VCaP (cell line): ENCODE results near the gene PCSK6.

Experiments
- H3K27ac ChIP-seq: fragments of 450-650 bp; 2 replicates; pipeline ENCODE4 v1.5.1; 2017
- CTCF ChIP-seq: fragments of 450-650 bp; conservative IDR thresholded peaks from 2 replicates; pipeline ENCODE4 v1.5.1; 2017; ENCODE audit warnings: mild to moderate bottlenecking, moderate library complexity

PCSK6 gene

DNA sequence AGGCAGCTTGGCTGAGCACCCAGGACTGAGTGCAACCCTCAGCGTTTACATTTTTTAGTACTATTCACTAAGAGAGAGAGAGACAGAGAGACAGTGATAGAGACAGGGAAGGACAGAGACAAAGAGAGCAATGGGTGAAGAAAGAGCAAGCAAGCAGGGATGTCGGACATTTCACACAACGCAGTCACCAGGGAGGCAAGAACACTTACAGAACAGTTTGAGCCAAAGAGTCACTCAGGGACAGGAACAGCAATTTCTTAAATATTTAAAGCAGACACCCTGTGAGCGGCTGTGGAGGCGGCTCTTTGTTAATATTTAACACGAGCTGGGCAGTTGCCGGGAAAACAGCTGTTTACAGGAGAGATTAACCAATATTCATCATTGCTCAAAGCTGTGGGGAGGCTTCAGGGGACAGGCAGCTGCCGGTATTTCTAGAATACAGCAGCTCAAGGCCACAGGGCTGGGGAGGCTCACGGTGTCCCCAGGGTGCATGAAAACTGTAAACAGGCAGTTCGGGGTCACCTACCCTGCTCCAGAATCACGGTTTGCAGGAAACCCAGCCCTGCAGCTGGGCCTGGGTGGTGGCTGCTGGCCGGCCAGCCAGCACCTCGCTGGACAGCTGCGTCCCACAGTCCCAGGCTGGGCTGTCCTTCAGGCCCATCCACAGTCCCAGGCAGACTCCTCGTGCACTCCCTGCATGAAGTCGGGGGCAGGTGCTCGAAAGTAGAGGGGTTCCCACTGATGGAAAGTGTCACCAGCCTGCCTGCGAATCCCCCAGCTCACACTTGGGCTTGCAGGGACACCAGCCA, 38.8 kb upstream of the PCSK6 start:
- no peak for TF ChIP-seq CTCF
- H3K27ac ChIP-seq, result peak overlapping the region; percentile 61

DNA sequence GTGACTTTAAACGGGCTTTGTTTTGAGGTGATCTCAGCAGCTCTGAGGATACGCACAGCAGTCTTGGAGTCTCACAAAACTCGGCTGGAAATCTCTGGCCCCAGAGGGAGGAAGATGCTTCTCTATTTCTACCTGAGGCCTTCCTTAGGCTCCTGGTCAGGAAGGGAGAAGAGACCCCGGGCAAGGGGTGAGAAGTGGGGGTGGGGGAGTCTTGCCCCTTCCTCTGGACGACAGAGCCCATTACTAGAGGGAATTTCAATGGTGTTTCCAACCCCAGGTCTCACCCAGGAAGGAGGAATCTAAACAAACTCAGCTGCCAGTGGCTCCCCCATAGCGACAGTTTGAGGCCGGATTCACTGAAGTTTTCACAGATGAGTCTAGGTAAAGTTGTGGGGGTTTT, 37.4 kb upstream of the PCSK6 start:
- TF ChIP-seq CTCF, result no peak
- H3K27ac ChIP-seq, result no peak overlapping the region

GRCh38 chr15:101526442-101526841, 36.9 kb upstream of the PCSK6 start:
- TF ChIP-seq CTCF, result no peak
- H3K27ac ChIP-seq, result no peak overlapping the region

DNA sequence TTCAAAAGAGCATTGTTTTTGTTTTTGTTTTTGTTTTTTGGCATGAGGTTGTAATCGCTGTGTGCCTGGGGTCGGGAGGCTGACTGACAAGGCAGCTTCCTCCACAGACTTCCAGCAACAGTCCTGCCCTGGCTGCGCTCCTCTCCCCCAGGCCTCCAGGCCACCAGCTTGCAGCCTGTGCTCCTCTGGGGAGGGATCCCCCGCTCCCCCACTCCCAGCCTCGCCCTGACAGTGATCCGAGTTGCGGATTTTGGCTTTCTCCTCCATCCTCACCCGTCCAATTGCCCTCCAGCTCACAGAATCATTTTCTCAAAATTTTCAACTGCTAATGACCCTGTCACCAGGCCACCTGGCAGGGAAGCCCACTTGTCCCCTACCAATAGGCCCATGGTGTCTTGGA, 36.5 kb upstream of the PCSK6 start:
- TF ChIP-seq CTCF, result no peak
- no peak overlapping the region for H3K27ac ChIP-seq

DNA sequence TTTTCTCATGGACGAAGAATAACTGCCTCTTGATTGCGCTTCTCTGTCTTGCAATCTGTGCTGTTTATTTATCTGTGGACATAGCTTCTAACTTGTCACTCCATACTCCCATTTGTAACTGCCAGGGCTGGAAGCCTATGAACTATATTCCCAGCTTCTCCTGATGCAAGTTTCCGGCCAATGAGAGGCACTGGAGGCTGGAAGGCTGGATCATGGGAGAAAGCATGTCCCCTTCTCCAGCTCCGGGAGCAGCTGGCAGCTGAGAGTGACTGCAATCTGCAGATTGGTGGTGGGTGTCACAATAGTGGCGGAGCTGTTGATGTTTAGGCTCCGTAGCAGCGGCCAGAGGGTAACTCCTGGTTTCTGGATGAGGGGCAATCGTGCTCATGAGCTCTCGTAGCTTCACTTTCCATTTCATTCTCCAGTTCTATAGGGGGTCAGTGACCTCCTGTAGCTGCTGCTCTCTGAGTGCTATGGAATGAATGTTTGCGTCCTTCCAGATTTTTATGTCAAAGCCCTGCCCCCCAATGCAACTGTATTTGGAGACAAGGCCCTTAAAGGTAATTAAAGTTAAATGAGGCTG, 35.7 kb upstream of the PCSK6 start:
- no peak for TF ChIP-seq CTCF

DNA sequence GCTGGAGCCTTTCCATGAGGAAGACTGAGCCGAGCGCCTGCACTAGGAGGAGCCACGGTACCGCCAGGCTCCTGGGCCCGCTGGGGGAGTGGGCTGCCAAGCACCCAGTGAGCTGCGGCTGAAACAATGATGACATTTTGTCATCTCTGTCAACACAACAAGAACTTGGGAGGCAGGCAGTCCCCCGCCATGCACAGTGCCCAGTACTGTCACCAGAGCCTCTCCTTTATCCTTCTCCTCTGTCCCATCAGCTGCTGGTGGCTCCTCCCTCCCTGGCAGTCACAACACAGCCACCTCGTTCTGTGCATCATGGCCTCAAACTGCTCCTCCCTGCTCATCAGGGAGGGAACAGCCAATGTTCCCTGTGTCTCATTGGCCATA, 34.0 kb upstream of the PCSK6 start:
- no peak for TF ChIP-seq CTCF
- H3K27ac ChIP-seq, result no peak overlapping the region

More for the DNA sequence above, 35.7 kb upstream of the PCSK6 start:
- no peak overlapping the region for H3K27ac ChIP-seq

GRCh38 chr15:101522621-101523559, 33.4 kb upstream of the PCSK6 start:
- no peak for TF ChIP-seq CTCF

More at GRCh38 chr15:101522621-101523559, 33.4 kb upstream of the PCSK6 start:
- peak overlapping the region; percentile 39 for H3K27ac ChIP-seq
